ENCODE data around the gene STARD3. TPM values are rescaled to one million over a fixed set of nuclear protein-coding genes. Genes with fewer than 3 reads are reported as not detected.

The STARD3 gene
- total RNA-seq, 1 donor from 2014 or later = 87.6 TPM

- H3K27me3 ChIP-seq = peaks cover 47% of the 10 kb centered on the region
- intact Hi-C loops (cut with DNase I) = no loop called here
- H3K4me1 ChIP-seq = peaks cover 4 to 11% of the 10 kb centered on the region in 2 donors
- H3K9me3 ChIP-seq = no peaks in the 10 kb centered on the region
- H3K27ac ChIP-seq = no peak overlapping the region
- TF ChIP-seq CTCF (IDR thresholded peaks at IDR 0.05) = no peak
- peak overlapping the region in 1 of 2 donors; percentile 14 for H3K4me3 ChIP-seq
- no peaks in the 10 kb centered on the region for H3K36me3 ChIP-seq
- no peak for DNase-seq (ENCODE audit: low spot score in 2 of 2)
These were observed 37.8 kb upstream of the STARD3 start for GRCh38 chr17:39599004-39599664.

- no peaks in the 10 kb centered on the region for H3K9me3 ChIP-seq
- DNase-seq (ENCODE audit: low spot score in 2 of 2) = no peak
- H3K27me3 ChIP-seq = peaks cover 51% of the 10 kb centered on the region
- intact Hi-C loops (cut with DNase I) = no loop called here
- no peak overlapping the region for H3K4me3 ChIP-seq
- H3K4me1 ChIP-seq = peaks cover 7 to 11% of the 10 kb centered on the region in 2 donors
- H3K36me3 ChIP-seq = no peaks in the 10 kb centered on the region
- no peak for TF ChIP-seq CTCF (IDR thresholded peaks at IDR 0.05)
- H3K27ac ChIP-seq = no peak overlapping the region
These were observed 37.2 kb upstream of the STARD3 start for GRCh38 chr17:39599665-39600231.

GRCh38 chr17:39600288-39600996 is 36.5 kb upstream of the STARD3 start:
- peaks cover 57% of the 10 kb centered on the region for H3K27me3 ChIP-seq
- no peak overlapping the region for H3K27ac ChIP-seq
- no peaks in the 10 kb centered on the region for H3K36me3 ChIP-seq
- no peak for TF ChIP-seq CTCF (IDR thresholded peaks at IDR 0.05)
- H3K4me1 ChIP-seq = peaks cover 11 to 14% of the 10 kb centered on the region in 2 donors
- DNase-seq (ENCODE audit: low spot score in 2 of 2) = no peak
- no peak overlapping the region for H3K4me3 ChIP-seq
- intact Hi-C loops (cut with DNase I) = no loop called here
- H3K9me3 ChIP-seq = no peaks in the 10 kb centered on the region

- no peak for TF ChIP-seq CTCF (IDR thresholded peaks at IDR 0.05)
These were observed 35.8 kb upstream of the STARD3 start for GRCh38 chr17:39600997-39601597.

GRCh38 chr17:39601758-39602532 is 35.0 kb upstream of the STARD3 start:
- no peak overlapping the region for H3K4me3 ChIP-seq
- peaks cover 24 to 26% of the 10 kb centered on the region in 2 donors for H3K4me1 ChIP-seq
- no peak for TF ChIP-seq CTCF (IDR thresholded peaks at IDR 0.05)
- intact Hi-C loops (cut with DNase I) = no loop called here
- no peaks in the 10 kb centered on the region for H3K36me3 ChIP-seq
- DNase-seq (ENCODE audit: low spot score in 2 of 2) = no peak
- H3K27me3 ChIP-seq = peaks cover 64% of the 10 kb centered on the region
- no peak overlapping the region for H3K27ac ChIP-seq
- no peaks in the 10 kb centered on the region for H3K9me3 ChIP-seq

More at GRCh38 chr17:39600997-39601597, 35.8 kb upstream of the STARD3 start:
- Histone ChIP-seq H3K9me3 (no peaks in the 10 kb centered on the region), H3K36me3 (no peaks in the 10 kb centered on the region), H3K27ac (no peak overlapping the region), H3K4me1 (peaks cover 18% of the 10 kb centered on the region in 2 donors), H3K27me3 (peaks cover 63% of the 10 kb centered on the region), H3K4me3 (no peak overlapping the region)
- DNase-seq (ENCODE audit: low spot score in 2 of 2) = no peak
- intact Hi-C loops (cut with DNase I) = no loop called here

Data from ascending aorta (tissue), 2 donors.